Neural progenitor cell (in vitro differentiated cells): ENCODE data around the gene DNAH7.

Experiments
- CTCF ChIP-seq: fragments of 200-600 bp; sonication (generic); IDR thresholded peaks from 2 replicates; pipeline ENCODE4 v1.5.1; 2017; ENCODE audit warnings: antibody characterized with exemption, mild to moderate bottlenecking
- EZH2 ChIP-seq: fragments of 200-600 bp; sonication (generic); IDR thresholded peaks from 2 replicates; pipeline ENCODE4 v1.6.1; 2017; ENCODE audit warnings: antibody characterized with exemption, mild to moderate bottlenecking, moderate library complexity

- no peak for TF ChIP-seq EZH2
- TF ChIP-seq CTCF: no peak
Measured at GRCh38 chr2:195810340-195811098, 258.1 kb downstream of the DNAH7 start.
